ENCODE results near the gene TRNP1.
"Not testable (repeated sequence)": the region's sequence is repeated elsewhere in the genome, so short reads cannot be mapped to it uniquely, and the experiment has no call there.

The TRNP1 gene

GRCh38 chr1:26993237-26994019 lies at the start of gene TRNP1:
TRNP1 (plus strand) TSS chr1:26993692; CDS start chr1:26993787, 95 bp downstream.
- peak; percentile 54 for DNase-seq (ENCODE audit: low read depth)

DNA sequence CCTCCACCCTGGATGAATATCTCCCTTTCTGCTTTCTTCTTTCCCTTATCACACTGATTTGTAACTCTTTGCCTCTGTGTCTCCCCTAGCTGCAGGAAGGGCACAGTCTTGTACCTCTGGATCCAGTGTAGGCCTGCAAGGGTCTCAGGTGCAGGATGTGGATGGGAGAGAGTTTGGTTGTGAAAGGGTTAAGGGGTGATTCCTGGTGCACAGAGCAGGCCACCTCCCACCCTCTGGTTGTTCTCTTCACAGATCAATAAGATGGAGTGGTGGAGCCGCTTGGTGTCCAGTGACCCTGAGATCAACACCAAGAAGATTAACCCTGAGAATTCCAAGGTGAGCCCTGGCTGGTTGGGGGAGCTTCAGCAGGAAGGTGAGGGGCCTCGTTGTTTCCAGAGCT lies 48.4 kb upstream of the TRNP1 start:
- no peak for DNase-seq (ENCODE audit: low read depth)

- no peak for DNase-seq (ENCODE audit: low read depth)
Measured at GRCh38 chr1:26945728-26946127, 47.8 kb upstream of the TRNP1 start.

DNA sequence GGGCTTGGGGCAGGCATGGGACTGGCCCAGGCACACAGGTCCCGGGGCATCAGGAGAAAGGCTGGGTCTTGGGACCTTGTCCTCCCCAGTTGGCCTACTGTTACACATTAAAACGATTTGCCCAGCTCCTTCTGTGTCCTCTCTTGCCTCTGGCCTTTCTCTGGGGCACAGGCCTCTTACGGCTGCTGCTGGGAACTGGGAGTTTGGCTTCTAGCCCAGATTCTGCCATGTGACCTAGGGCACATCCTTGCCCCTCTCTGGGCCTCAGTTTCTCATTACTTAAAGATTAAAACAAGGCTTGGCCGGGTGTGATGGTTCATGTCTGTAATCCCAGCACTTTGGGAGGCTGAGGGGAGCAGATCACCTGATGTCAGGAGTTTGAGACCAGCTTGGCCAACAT lies 47.2 kb upstream of the TRNP1 start:
- DNase-seq (ENCODE audit: low read depth), result no peak

DNA sequence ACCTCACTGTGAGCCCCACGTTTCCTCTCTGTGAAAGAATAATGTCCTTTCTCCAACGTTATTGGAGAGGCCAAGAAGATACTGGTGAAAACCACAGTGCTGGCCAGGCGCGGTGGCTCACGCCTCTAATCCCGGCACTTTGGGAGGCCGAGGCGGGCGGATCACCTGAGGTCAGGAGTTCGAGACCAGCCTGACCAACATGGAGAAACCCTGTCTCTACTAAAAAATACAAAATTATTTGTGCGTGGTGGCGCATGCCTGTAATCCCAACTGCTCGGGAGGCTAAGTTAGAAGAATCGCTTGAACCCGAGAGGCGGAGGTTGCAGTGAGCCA lies 44.8 kb upstream of the TRNP1 start:
- DNase-seq (ENCODE audit: low read depth), result not testable (repeated sequence)

- no peak for DNase-seq (ENCODE audit: low read depth)
Measured at GRCh38 chr1:26949266-26949925, 44.1 kb upstream of the TRNP1 start.

DNA sequence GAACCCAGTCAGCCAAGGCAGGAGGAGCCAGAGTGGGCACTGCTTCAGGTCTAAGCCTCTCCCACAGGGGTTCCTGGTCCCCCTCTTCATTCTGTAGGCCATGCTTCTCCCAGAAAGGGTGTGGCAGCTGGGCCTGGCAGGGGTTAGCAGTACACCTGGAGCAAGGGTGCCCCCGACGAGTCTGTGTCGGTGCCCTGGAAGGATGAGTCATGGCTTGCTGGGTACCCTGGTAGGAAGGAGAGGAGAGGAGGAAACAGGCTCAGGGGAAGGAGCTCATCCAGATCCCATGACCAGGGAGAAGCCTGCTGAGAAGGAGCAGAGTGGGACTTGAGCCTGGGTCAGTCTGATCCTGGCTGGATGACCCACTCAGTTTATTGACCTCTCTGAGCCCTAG lies 43.6 kb upstream of the TRNP1 start:
- DNase-seq (ENCODE audit: low read depth), result no peak

DNA sequence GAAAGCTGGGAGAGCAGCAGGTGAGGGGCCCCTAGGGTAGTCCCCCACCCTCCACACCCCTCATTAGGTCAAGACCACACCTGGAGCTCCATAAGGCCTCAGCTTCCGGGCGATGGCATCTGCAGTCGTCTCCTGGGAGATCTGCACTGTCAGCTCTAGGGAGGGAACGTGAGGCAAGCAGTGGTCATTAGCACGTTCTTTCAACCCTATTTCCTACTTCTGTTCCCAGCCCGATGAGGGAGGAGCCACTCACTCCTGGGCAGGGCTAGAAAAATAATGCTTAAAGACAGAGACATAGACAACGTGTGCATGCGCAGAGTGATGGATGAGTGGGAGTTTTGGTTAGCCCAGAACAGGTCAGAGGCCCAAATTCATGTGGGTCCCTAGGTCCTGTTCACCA lies 42.9 kb upstream of the TRNP1 start:
- no peak for DNase-seq (ENCODE audit: low read depth)

DNA sequence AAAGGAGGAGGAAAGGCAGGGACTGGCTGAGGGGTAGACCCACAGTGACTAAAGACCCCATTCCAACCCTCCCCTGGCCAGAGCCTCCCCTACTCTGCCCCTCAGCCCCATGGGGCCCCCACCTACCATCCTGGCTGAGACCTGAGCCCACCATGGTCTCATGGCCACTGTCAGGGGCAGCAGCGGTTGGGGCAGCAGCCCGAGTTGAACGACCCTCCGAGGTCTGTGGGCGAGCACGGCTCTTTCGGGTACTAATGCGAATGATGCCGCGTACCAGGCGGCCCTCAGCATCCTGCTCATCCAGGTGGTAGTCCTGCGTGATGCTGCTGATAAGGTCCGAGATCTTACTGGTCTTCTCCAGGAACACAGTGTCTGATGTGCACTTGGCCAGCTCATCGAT lies 42.3 kb upstream of the TRNP1 start:
- no peak for DNase-seq (ENCODE audit: low read depth)

- DNase-seq (ENCODE audit: low read depth), result no peak
Measured at GRCh38 chr1:26951821-26952497, 41.5 kb upstream of the TRNP1 start.

GRCh38 chr1:26953374-26953773 lies 40.1 kb upstream of the TRNP1 start:
- DNase-seq (ENCODE audit: low read depth), result no peak

- no peak for DNase-seq (ENCODE audit: low read depth)
Measured at GRCh38 chr1:26956321-26956720, 37.2 kb upstream of the TRNP1 start.

DNA sequence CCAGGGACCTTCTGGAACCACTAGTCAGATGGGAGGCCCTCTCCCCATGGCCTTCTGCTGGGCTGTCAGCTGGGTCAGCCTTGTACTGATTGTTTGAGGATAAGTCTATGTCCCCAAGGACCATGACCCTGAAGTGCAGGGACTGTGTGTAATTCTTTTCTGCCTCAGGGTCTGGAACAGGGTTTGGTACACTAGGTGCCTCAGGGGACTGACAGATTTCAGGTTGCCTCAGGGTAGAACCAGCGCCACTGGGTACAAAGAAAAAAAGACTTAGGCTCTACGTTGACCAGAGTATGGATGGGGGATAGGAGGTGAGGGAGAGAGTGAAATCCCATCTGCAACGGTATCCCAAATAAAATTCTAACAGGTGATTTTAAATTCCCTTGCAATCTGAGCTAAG lies 36.2 kb upstream of the TRNP1 start:
- no peak for DNase-seq (ENCODE audit: low read depth)

DNA sequence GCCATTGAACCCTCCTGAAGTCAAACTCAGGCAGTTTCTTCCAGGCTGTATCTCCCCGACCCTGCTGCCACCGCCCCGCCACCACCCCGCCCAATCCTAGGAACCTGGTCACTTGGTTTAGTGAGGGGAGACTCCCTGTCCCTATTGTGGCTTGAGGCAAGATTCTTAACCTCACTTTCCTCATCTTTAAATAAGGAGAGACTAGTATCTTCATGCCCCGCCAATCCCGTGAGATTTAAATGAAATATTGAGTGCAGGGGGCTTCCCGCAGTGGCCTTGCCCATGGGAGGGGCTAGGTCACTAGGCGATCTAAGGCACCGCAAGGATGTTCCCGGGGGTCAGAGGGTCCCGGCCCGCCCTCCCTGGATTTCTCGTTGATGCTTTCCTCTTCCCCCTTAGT lies 34.2 kb upstream of the TRNP1 start:
- DNase-seq (ENCODE audit: low read depth), result no peak

GRCh38 chr1:26959722-26960624 lies 33.5 kb upstream of the TRNP1 start, which contains the start of gene KDF1:
KDF1 (minus strand) TSS chr1:26960468; CDS start chr1:26952380, 8,088 bp downstream.
- peak; percentile 26 for DNase-seq (ENCODE audit: low read depth)

GRCh38 chr1:26960625-26960966 lies 32.9 kb upstream of the TRNP1 start:
- DNase-seq (ENCODE audit: low read depth), result no peak

DNA sequence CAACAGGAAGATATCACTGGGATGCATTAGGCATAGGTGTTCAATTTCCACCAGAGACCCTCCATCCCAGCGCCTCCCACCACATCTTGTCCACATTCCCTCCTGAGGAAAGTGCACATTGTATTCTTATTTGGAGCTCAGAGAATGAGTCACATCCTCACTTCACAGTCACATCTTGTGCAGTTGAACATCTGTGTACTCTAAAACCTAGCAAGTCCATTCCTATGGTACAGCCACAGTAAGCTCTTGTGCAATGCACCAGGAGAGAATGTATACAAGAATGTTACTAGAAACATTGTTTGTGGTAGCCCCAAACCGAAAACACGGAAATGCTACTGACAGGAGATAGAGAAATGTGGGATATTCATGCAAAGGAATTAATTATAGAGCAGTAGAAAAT lies 31.7 kb upstream of the TRNP1 start:
- DNase-seq (ENCODE audit: low read depth), result no peak

GRCh38 chr1:26965213-26965612 lies 28.3 kb upstream of the TRNP1 start:
- DNase-seq (ENCODE audit: low read depth), result no peak

- DNase-seq (ENCODE audit: low read depth), result no peak
Measured at GRCh38 chr1:26965628-26966027, 27.9 kb upstream of the TRNP1 start.

DNA sequence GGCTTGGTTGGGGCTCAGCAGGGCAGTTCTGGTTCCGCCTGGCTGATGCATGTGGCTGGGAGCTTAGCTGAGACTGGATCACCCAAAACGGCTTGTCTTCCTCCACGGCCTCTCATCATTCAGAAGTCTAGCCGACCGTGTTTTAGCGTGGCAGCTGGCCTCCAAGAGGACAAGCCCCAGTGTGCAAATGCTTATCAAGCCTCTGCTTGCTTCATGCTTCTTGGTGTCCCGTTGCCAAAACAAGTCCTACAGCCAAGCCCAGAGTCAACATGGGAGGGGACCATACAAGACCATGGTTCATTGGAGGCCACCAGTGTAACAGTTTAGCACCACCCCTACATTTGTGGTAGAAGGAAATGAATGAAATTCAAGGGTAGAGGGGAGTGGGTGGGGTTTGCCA lies 22.7 kb upstream of the TRNP1 start:
- DNase-seq (ENCODE audit: low read depth), result no peak

DNA sequence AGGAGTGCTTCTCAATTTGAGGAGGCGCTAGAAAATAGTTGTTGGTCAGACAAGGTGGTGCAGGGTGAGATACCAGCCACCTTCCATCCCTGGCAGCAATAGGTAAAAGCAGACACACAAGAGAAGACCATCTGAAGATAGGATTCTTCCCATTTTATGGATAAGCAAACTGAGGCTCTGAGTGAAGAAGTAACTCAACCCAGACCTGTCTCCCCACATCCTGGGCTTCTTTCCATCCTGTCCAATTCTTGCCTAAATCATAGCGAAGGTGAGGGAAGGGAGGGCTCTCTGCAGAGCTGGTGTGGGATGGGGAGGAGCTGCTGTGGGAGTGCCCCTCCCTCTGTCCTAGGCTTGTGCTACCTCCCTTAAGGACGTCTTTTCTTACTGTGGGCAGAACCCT lies 21.9 kb upstream of the TRNP1 start:
- no peak for DNase-seq (ENCODE audit: low read depth)

DNA sequence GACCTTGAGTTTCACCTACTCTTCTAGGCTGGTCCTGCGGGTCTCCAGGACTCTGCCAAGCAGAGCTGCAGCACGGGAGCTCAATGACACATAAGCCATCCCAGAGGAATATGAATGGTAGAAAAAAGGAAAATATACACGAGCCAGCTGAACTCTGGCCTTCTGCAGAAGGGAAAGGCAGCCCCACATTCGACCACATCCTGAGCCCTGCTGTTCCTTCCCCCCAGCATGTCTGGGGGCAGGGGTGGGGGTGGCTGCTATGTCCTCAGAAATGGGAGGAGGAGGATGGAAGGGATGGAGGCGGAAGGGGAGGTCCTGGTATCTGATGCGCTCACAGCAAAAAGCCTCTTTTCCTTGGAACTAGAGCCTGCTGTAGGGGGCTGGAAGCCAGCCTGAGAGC lies 21.1 kb upstream of the TRNP1 start:
- no peak for DNase-seq (ENCODE audit: low read depth)

All from T-helper 22 cell (primary cell).